ACC112 (cell line): ENCODE data around the gene HOXA7.

Experiments
- H2AFZ ChIP-seq: fragments of 200-600 bp; sonication (generic); one replicate; pipeline ENCODE4 v1.6.0; 2017; ENCODE audit warnings: antibody characterized with exemption, low read length; ENCODE audit not compliant: unreplicated experiment
- H3K27ac ChIP-seq: fragments of 200-600 bp; sonication (generic); 2 replicates; pipeline ENCODE4 v1.5.1; 2014; ENCODE audit warnings: low read depth, mild to moderate bottlenecking, antibody characterized with exemption, low read length, moderate library complexity
- H3K27me3 ChIP-seq: fragments of 200-600 bp; sonication (generic); 2 replicates; pipeline ENCODE4 v1.6.1; 2014; ENCODE audit warnings: mild to moderate bottlenecking, antibody characterized with exemption, low read length, moderate library complexity, mixed read lengths; ENCODE audit not compliant: insufficient read depth
- H3K36me3 ChIP-seq: fragments of 200-600 bp; sonication (generic); 2 replicates; pipeline ENCODE4 v1.6.1; 2016; ENCODE audit warnings: mild to moderate bottlenecking, antibody characterized with exemption, low read length, moderate library complexity, mixed read lengths; ENCODE audit not compliant: insufficient read depth
- H3K4me1 ChIP-seq: fragments of 200-600 bp; sonication (generic); one replicate; pipeline ENCODE4 v1.6.1; 2016; ENCODE audit warnings: low read length, mixed read lengths; ENCODE audit not compliant: insufficient read depth, unreplicated experiment, control insufficient read depth
- H3K4me3 ChIP-seq: fragments of 200-600 bp; sonication (generic); 2 replicates; pipeline ENCODE4 v1.5.1; 2014; ENCODE audit warnings: mild to moderate bottlenecking, low read depth, low read length
- H3K79me2 ChIP-seq: fragments of 200-600 bp; sonication (generic); one replicate; pipeline ENCODE4 v1.6.0; 2016; ENCODE audit warnings: low read length; ENCODE audit not compliant: control insufficient read depth, unreplicated experiment, insufficient read depth

The HOXA7 gene

DNA sequence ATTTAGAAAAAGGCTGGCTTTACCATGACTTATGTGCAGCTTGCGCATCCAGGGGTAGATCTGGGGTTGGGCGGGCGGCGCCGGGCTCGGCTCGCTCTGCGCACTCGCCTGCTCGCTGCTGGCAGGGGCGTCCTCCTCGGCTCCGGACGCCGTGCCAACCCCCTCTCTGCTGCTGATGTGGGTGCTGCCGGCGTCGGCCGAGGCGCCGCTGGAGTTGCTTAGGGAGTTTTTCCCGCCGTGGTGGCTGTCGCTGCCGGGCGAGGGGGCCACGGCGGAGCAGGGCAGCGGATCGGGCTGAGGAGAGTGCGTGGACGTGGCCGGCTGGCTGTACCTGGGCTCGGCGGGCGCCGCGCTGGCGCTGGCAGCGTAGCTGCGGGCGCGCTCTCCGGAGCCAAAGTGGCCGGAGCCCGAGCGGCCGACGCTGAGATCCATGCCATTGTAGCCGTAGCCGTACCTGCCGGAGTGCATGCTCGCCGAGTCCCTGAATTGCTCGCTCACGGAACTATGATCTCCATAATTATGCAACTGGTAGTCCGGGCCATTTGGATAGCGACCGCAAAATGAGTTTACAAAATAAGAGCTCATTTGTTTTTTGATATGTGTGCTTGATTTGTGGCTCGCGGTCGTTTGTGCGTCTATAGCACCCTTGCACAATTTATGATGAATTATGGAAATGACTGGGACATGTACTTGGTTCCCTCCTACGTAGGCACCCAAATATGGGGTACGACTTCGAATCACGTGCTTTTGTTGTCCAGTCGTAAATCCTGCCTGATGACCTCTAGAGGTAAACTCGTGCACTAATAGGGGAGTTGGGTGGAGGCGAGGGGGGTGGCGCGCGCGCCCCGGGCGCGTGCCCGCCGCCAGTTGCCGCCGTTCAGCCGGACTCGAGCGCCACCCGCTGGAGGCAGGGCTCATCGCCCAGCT is 13.2 kb downstream of the HOXA7 start, which contains the start of gene HOXA5:
TSS of gene HOXA5 (minus strand) at position 659 of the 927 bp plus-strand sequence. CDS start at position 585, 74 bp downstream.
- Histone ChIP-seq H3K36me3 (no peaks in the 10 kb centered on the region), H3K4me1 (no peaks in the 10 kb centered on the region), H3K79me2 (no peaks in the 10 kb centered on the region), H2AFZ (peak within 1 kb of the TSS; percentile 12), H3K27ac (no peak within 1 kb of the TSS), H3K4me3 (peak within 1 kb of the TSS; percentile 62), H3K27me3 (peaks cover 100% of the 10 kb centered on the region)

DNA sequence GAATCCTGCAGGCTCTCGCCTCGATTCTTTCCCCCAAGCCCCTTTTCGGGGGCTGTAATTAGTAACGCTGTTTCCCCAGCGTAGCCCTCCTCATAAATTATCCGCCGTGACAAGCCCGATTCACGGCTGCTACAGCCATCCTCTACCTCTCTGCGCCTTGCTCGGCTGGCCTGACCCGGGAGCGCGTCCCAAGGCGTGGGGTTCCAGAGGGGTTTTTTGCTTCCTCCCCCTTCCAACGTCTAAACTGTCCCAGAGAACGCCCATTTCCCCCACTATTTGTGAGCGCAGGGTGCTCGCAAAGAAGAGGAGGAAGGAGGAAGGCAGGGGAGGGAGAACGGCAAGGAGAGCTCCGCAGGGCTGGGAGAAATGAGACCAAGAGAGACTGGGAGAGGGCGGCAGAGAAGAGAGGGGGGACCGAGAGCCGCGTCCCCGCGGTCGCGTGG is 13.9 kb downstream of the HOXA7 start:
- Histone ChIP-seq H3K4me1 (no peaks in the 10 kb centered on the region), H3K27me3 (peaks cover 100% of the 10 kb centered on the region), H3K27ac (no peak overlapping the region), H3K4me3 (peak overlapping the region; percentile 62), H3K36me3 (no peaks in the 10 kb centered on the region), H2AFZ (peak overlapping the region; percentile 12), H3K79me2 (no peaks in the 10 kb centered on the region)

GRCh38 chr7:27141923-27142579 is 14.4 kb downstream of the HOXA7 start:
- no peak overlapping the region for H3K27ac ChIP-seq
- no peaks in the 10 kb centered on the region for H3K79me2 ChIP-seq
- H2AFZ ChIP-seq = no peak overlapping the region
- H3K4me1 ChIP-seq = no peaks in the 10 kb centered on the region
- H3K27me3 ChIP-seq = peaks cover 100% of the 10 kb centered on the region
- peak overlapping the region; percentile 62 for H3K4me3 ChIP-seq
- H3K36me3 ChIP-seq = no peaks in the 10 kb centered on the region

DNA sequence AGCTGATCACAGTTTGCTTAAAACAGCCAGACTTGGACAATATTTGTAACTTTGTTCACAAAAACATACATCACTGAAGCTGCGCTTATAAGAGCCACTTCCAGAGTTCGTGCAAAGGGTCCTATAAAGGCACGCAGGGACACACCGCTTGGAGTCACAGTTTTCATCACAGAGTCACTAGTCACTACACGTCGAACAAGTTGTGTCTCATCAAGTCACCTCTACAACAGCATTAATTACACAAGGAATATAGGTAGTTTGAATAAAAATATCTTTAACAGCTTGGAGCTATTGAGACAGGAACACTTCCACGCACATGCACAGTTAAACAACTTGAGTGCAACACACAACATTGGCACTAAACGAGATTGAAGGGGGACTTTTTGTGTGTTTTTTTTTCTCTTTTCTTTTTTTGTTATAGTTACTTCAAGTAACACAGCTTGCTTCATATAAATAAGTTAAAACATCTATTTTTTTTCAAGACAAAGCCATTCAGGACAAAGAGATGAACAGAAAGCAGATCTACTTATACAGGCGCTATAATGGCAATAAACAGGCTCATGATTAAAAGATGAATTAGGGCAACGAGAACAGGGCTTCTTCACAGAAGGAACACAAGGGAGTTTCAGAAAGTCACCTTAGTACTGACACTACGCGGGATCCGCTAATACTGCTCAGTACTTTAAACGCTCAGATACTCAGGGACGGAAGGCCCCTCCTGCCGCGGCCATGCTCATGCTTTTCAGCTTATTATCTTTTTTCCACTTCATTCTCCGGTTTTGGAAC is 15.1 kb downstream of the HOXA7 start:
- Histone ChIP-seq H2AFZ (no peak overlapping the region), H3K27ac (no peak overlapping the region), H3K36me3 (no peaks in the 10 kb centered on the region), H3K4me3 (no peak overlapping the region), H3K79me2 (no peaks in the 10 kb centered on the region), H3K4me1 (no peaks in the 10 kb centered on the region), H3K27me3 (peaks cover 99% of the 10 kb centered on the region)

- peaks cover 99% of the 10 kb centered on the region for H3K27me3 ChIP-seq
- H3K27ac ChIP-seq = no peak overlapping the region
- H3K4me1 ChIP-seq = peaks cover 8% of the 10 kb centered on the region
- no peaks in the 10 kb centered on the region for H3K79me2 ChIP-seq
- no peak overlapping the region for H3K4me3 ChIP-seq
- H2AFZ ChIP-seq = no peak overlapping the region
- no peaks in the 10 kb centered on the region for H3K36me3 ChIP-seq
Observed at GRCh38 chr7:27140126-27140857, 16.2 kb downstream of the HOXA7 start.

- no peak overlapping the region for H3K4me3 ChIP-seq
- no peak overlapping the region for H2AFZ ChIP-seq
- H3K27ac ChIP-seq = no peak overlapping the region
- peaks cover 8% of the 10 kb centered on the region for H3K4me1 ChIP-seq
- peaks cover 99% of the 10 kb centered on the region for H3K27me3 ChIP-seq
- no peaks in the 10 kb centered on the region for H3K36me3 ChIP-seq
- no peaks in the 10 kb centered on the region for H3K79me2 ChIP-seq
Observed at GRCh38 chr7:27139334-27140125, 16.9 kb downstream of the HOXA7 start.

DNA sequence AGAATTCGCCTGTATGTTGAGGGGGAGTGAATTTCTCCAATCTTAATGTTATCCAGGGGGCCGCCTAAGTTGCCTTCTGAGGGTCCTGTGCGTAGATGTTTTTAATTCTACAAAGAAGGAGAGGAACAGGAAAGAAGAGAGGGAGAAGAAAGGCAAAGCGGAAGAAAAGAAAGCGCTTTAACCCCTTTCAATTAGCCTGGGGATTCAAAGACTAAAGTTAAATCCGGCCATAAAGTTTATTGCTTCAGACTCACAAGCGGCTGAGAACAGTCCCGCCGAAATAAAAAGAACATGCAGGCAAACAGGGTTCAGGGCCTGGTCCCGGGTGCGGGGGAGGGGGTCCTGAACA is 17.5 kb downstream of the HOXA7 start:
- Histone ChIP-seq H3K36me3 (no peaks in the 10 kb centered on the region), H2AFZ (no peak overlapping the region), H3K27ac (no peak overlapping the region), H3K4me1 (peaks cover 8% of the 10 kb centered on the region), H3K79me2 (no peaks in the 10 kb centered on the region), H3K4me3 (no peak overlapping the region), H3K27me3 (peaks cover 99% of the 10 kb centered on the region)

GRCh38 chr7:27138472-27138871 is 18.0 kb downstream of the HOXA7 start:
- no peak overlapping the region for H2AFZ ChIP-seq
- H3K36me3 ChIP-seq = no peaks in the 10 kb centered on the region
- H3K4me1 ChIP-seq = peaks cover 8% of the 10 kb centered on the region
- H3K4me3 ChIP-seq = no peak overlapping the region
- H3K79me2 ChIP-seq = no peaks in the 10 kb centered on the region
- no peak overlapping the region for H3K27ac ChIP-seq
- H3K27me3 ChIP-seq = peaks cover 99% of the 10 kb centered on the region

GRCh38 chr7:27137640-27138315 is 18.7 kb downstream of the HOXA7 start:
- Histone ChIP-seq H3K36me3 (no peaks in the 10 kb centered on the region), H3K79me2 (no peaks in the 10 kb centered on the region), H2AFZ (no peak overlapping the region), H3K27me3 (peaks cover 99% of the 10 kb centered on the region), H3K4me3 (no peak overlapping the region), H3K27ac (no peak overlapping the region), H3K4me1 (peaks cover 8% of the 10 kb centered on the region)
